HCT116 (cell line): ENCODE measurements around the gene PI4K2A.

ENCODE experiments used
- EZH2 ChIP-seq: fragments of 200-600 bp; sonication (generic); IDR thresholded peaks from 2 replicates; pipeline ENCODE4 v1.6.1; 2017; ENCODE audit warnings: antibody characterized with exemption, mixed run types
- POLR2A ChIP-seq: IDR thresholded peaks from 2 replicates; pipeline ENCODE4 v1.7.0; 2011; ENCODE audit warnings: borderline replicate concordance; ENCODE audit not compliant: insufficient read depth, insufficient read length; ENCODE audit errors: extremely low read depth
- SP1 ChIP-seq: IDR thresholded peaks from 2 replicates; pipeline ENCODE4 v1.6.1; 2012; ENCODE audit warnings: low read depth
- ZNF274 ChIP-seq: fragments of 200-500 bp; sonication (Bioruptor generic); IDR thresholded peaks from 2 replicates; pipeline ENCODE4 v1.6.1; 2014; ENCODE audit warnings: mild to moderate bottlenecking, low read depth, low read length, inconsistent platforms
- TF ChIP-seq, protein P1 (sequence below), 3 experiments: fragments of 200-600 bp in 1 of 3; sonication (generic) in 1 of 3; IDR thresholded peaks in 2 of 3; conservative IDR thresholded peaks in 1 of 3; 2 replicates each; pipeline ENCODE4 v1.5.1; 2012 to 2017; ENCODE audit warnings: low read depth in 2 of 3, low read length in 2 of 3, antibody characterized with exemption in 1 of 3, borderline replicate concordance in 1 of 3, control low read depth in 1 of 3, mild to moderate bottlenecking in 1 of 3, mixed read lengths in 1 of 3, mixed run types in 1 of 3, moderate library complexity in 1 of 3; ENCODE audit not compliant: insufficient read depth in 1 of 3

DNA sequence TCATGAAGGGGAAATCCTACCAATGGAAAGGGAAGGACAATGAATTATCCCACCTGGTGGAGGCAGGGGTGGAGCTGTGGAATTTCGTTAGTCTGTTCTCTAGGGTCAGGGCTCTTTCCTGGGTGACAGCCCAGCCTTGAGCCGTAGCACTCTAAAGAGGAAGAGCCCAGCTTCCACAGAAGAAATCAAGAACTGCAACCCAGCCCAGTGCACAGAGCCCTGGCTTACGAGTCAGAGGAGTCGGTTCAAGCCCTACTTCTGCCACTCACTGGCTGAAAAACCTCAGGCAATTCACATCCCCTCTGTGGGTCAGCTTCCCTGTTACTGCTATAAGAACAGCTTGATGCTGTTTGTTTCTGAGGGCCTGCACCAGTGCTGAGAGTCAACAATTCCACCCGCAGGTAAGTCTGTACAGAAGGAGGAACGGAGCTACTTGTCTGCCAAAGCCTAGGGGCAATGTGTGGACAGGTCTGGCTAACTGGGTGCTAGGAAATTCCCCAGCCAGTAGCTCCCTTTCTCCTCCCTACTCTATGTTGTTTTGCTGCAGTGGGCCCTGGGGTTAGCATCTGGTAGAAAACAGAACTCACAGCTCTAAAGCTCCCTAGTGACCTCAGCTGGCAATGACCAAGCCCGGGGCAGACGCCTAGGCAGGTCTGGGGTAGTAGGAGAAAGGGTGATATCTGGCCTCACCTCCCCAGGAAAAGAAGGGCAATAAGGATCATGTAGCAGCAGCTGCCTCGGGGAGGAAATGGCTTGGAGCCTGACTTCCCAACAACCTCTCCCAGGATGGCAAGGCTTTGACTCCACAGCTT lies 43.3 kb downstream of the PI4K2A start:
- TF ChIP-seq EZH2 = no peak
- TF ChIP-seq SP1 = no peak
- TF ChIP-seq POLR2A = no peak
- TF ChIP-seq, protein P1, sequence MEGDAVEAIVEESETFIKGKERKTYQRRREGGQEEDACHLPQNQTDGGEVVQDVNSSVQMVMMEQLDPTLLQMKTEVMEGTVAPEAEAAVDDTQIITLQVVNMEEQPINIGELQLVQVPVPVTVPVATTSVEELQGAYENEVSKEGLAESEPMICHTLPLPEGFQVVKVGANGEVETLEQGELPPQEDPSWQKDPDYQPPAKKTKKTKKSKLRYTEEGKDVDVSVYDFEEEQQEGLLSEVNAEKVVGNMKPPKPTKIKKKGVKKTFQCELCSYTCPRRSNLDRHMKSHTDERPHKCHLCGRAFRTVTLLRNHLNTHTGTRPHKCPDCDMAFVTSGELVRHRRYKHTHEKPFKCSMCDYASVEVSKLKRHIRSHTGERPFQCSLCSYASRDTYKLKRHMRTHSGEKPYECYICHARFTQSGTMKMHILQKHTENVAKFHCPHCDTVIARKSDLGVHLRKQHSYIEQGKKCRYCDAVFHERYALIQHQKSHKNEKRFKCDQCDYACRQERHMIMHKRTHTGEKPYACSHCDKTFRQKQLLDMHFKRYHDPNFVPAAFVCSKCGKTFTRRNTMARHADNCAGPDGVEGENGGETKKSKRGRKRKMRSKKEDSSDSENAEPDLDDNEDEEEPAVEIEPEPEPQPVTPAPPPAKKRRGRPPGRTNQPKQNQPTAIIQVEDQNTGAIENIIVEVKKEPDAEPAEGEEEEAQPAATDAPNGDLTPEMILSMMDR (IDR thresholded peaks at IDR 0.05 in 2 of 3, conservative IDR thresholded peaks at IDR 0.05 in 1 of 3; ENCODE audit: borderline replicate concordance in 1 of 3, insufficient read depth in 1 of 3, low read depth in 2 of 3, low read length in 2 of 3) = no peak
- no peak for TF ChIP-seq ZNF274
